Panc1 (cell line): ENCODE measurements around the gene BFSP1.

Experiments used
- POLR2AphosphoS5 ChIP-seq: IDR thresholded peaks from 2 replicates; pipeline ENCODE4 v1.6.1; 2012; ENCODE audit warnings: mild to moderate bottlenecking, low read depth, low read length, moderate library complexity
- SIN3A ChIP-seq: IDR thresholded peaks from 2 replicates; pipeline ENCODE4 v1.6.1; 2012; ENCODE audit warnings: low read depth, mild to moderate bottlenecking, low read length, moderate library complexity, borderline replicate concordance; ENCODE audit not compliant: insufficient read depth
- TCF7L2 ChIP-seq: IDR thresholded peaks from 2 replicates; pipeline ENCODE4 v1.6.1; 2011; ENCODE audit warnings: mild to moderate bottlenecking, low read depth, low read length, inconsistent platforms
- TF ChIP-seq, protein P1 (sequence below): fragments of 450-650 bp; IDR thresholded peaks from 2 replicates; pipeline ENCODE4 v1.5.1; 2017; ENCODE audit warnings: mild to moderate bottlenecking
- TF ChIP-seq, protein P2 (sequence below), 2 experiments: IDR thresholded peaks; 2 replicates each; pipeline ENCODE4 v1.6.1; 2011 to 2012; ENCODE audit warnings: low read depth in 2 of 2, control low read depth in 1 of 2, low read length in 1 of 2, mild to moderate bottlenecking in 1 of 2, moderate library complexity in 1 of 2; ENCODE audit not compliant: insufficient read depth in 1 of 2

DNA sequence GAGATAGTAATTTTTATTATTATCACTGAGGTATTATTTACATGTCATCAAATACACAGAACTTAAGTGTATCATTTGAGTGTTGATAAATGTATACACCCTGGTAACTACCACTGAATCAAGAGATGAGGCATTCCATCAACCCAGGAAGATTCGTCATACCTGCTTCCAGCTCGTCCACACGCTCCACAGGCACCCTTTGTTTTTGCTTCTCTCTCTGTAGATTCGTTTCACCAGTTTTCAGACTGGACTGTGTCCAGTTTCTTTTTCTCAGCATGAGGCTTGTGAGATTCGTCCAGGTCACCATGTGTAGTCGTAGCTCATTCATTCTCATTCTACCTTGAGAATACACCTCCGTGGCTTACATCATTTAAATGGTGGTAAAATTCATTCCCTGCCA, 64.5 kb downstream of the BFSP1 start:
- TF ChIP-seq, protein P1, sequence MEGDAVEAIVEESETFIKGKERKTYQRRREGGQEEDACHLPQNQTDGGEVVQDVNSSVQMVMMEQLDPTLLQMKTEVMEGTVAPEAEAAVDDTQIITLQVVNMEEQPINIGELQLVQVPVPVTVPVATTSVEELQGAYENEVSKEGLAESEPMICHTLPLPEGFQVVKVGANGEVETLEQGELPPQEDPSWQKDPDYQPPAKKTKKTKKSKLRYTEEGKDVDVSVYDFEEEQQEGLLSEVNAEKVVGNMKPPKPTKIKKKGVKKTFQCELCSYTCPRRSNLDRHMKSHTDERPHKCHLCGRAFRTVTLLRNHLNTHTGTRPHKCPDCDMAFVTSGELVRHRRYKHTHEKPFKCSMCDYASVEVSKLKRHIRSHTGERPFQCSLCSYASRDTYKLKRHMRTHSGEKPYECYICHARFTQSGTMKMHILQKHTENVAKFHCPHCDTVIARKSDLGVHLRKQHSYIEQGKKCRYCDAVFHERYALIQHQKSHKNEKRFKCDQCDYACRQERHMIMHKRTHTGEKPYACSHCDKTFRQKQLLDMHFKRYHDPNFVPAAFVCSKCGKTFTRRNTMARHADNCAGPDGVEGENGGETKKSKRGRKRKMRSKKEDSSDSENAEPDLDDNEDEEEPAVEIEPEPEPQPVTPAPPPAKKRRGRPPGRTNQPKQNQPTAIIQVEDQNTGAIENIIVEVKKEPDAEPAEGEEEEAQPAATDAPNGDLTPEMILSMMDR = no peak
- TF ChIP-seq, protein P2, sequence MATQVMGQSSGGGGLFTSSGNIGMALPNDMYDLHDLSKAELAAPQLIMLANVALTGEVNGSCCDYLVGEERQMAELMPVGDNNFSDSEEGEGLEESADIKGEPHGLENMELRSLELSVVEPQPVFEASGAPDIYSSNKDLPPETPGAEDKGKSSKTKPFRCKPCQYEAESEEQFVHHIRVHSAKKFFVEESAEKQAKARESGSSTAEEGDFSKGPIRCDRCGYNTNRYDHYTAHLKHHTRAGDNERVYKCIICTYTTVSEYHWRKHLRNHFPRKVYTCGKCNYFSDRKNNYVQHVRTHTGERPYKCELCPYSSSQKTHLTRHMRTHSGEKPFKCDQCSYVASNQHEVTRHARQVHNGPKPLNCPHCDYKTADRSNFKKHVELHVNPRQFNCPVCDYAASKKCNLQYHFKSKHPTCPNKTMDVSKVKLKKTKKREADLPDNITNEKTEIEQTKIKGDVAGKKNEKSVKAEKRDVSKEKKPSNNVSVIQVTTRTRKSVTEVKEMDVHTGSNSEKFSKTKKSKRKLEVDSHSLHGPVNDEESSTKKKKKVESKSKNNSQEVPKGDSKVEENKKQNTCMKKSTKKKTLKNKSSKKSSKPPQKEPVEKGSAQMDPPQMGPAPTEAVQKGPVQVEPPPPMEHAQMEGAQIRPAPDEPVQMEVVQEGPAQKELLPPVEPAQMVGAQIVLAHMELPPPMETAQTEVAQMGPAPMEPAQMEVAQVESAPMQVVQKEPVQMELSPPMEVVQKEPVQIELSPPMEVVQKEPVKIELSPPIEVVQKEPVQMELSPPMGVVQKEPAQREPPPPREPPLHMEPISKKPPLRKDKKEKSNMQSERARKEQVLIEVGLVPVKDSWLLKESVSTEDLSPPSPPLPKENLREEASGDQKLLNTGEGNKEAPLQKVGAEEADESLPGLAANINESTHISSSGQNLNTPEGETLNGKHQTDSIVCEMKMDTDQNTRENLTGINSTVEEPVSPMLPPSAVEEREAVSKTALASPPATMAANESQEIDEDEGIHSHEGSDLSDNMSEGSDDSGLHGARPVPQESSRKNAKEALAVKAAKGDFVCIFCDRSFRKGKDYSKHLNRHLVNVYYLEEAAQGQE (IDR thresholded peaks at IDR 0.05; ENCODE audit: insufficient read depth in 1 of 2, low read depth in 2 of 2, low read length in 1 of 2) = no peak
- TF ChIP-seq TCF7L2 (no peak), POLR2AphosphoS5 (no peak), SIN3A (no peak)
